Mucosa of descending colon (tissue), 3 donors: ENCODE data around the gene CERS6. TPM values are rescaled to one million over a fixed set of nuclear protein-coding genes. Genes with fewer than 3 reads are reported as not detected.

Experiments used
- ATAC-seq: fragments of 200-7000 bp; cut with Tn5 transposase; one replicate; pipeline ENCODE4 v1.9.1; 2020; ENCODE audit warnings: mild to moderate bottlenecking, moderate library complexity
- DNase-seq, 3 donors: peaks; one replicate each; pipeline ENCODE4 v3.0.0-alpha.2; 2020
- H3K36me3 ChIP-seq: fragments of 200-600 bp; one replicate; pipeline ENCODE4 v1.8.0; 2021; ENCODE audit warnings: low read depth, mild to moderate bottlenecking
- H3K4me1 ChIP-seq: fragments of 200-600 bp; one replicate; pipeline ENCODE4 v1.8.0; 2021; ENCODE audit warnings: low read depth, mild to moderate bottlenecking
- H3K4me3 ChIP-seq: fragments of 200-600 bp; one replicate; pipeline ENCODE4 v1.8.0; 2021; ENCODE audit warnings: mild to moderate bottlenecking
- H3K9me3 ChIP-seq: fragments of 200-600 bp; one replicate; pipeline ENCODE4 v1.8.0; 2021; ENCODE audit warnings: mild to moderate bottlenecking
- CTCF ChIP-seq: fragments of 200-600 bp; IDR thresholded peaks from one replicate; pipeline ENCODE4 v1.8.0; 2022; ENCODE audit warnings: antibody characterized with exemption, mild to moderate bottlenecking
- intact Hi-C, 2 donors: fragments of 100-400 bp; cut with DNase I in 1 of 2; cut with micrococcal nuclease in 1 of 2; formaldehyde crosslinking; loops; one replicate each; pipeline versions ENCODE4 v1.11.0 to v1.11.1; 2022; cut with DNase I, micrococcal nuclease
- total RNA-seq, 3 donors: library from RNA; stranded (reverse); fragmentation: NEBNext Ultra II Directional in 2 of 3; extraction: Animal tissue kit (Norgen Biotek cat#: 25700) in 2 of 3; gene quantifications; one replicate each; pipeline versions ENCODE4 v1.2.1 to v1.2.4, GENCODE V29; 2021 to 2023
- donor health status: DM: no; HTN: no; CAD: no; lungs with moderate emphysema.
- donor health status: DM: no; HTN: no; CAD: no.
- donor health status: DM: no; HTN: yes; CAD: no.

The CERS6 gene
- total RNA-seq, 3 donors from 2014 or later = 27.4 to 67.2 (median 65.0) TPM

DNA sequence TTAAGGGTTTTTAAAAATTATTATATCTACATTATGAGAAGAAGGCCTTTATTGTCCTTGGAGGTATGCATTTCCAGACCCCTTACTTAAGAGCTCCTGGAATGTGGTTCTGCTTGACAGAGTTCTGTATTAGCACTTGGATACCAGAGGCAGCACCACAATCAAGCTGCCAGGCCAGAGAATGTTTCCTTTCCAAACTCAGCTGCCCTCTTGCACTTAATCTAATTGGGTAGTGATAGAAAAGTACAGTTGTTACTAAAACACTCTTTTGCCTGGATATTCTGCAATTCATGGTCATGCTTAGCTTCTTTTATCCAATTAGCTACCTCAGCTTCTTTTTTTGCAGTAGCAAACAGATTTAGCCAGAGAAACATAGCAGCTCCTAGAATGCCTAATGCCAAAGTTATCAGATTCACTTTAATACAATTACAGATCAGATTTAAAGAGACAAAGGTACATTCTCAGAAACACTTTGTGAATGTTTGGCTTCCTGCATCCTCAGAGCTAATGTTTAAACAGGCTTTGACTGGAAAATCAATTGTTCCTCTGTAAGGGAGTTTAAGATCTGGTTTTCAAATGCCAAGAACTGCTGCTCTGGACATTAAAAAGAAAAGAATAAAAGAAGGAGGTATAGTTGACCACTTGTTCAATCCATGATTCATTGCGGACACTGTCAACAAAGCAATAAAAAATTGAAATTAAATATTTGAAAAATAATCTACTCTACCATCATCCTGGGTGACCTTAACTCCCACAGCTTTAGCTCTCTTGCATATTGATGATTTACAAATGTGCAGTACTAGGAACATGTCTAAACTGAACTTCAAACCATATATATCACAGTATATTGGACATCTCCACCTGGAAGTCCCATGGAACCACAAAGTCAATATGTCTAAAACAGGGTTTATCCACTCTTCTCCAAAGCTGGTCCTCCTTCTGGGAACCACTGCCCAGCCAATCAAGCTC is 359.2 kb downstream of the CERS6 start:
- no peak for TF ChIP-seq CTCF
- intact Hi-C loops = no loop called here
- ATAC-seq (no peak), DNase-seq (no peak)
- Histone ChIP-seq H3K9me3 (no peaks in the 10 kb centered on the region), H3K4me3 (no peak overlapping the region), H3K4me1 (no peaks in the 10 kb centered on the region), H3K36me3 (no peaks in the 10 kb centered on the region)

DNA sequence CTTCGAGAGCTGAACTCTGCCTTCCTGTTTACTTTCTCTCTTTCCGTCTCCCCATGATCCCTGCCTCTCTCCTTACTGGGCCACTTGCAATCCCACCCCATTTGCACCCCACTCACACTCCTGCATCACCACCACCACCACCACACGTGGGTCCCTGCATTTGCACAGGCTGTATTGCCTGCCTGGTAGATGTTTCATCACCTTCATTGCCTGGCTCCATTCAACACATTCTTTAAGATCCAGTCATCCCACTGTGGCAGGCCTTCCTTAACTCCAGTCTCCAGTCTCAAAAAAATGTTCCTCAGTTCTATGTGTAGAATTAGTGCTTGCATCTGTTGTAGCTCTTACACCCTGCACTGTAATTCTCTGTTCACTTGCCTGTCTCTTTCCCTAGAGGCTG is 360.3 kb downstream of the CERS6 start:
- no peaks in the 10 kb centered on the region for H3K36me3 ChIP-seq
- no peaks in the 10 kb centered on the region for H3K9me3 ChIP-seq
- H3K4me3 ChIP-seq = no peak overlapping the region
- intact Hi-C loops = no loop called here
- TF ChIP-seq CTCF = no peak
- DNase-seq (no peak), ATAC-seq (no peak)
- H3K4me1 ChIP-seq = no peaks in the 10 kb centered on the region

DNA sequence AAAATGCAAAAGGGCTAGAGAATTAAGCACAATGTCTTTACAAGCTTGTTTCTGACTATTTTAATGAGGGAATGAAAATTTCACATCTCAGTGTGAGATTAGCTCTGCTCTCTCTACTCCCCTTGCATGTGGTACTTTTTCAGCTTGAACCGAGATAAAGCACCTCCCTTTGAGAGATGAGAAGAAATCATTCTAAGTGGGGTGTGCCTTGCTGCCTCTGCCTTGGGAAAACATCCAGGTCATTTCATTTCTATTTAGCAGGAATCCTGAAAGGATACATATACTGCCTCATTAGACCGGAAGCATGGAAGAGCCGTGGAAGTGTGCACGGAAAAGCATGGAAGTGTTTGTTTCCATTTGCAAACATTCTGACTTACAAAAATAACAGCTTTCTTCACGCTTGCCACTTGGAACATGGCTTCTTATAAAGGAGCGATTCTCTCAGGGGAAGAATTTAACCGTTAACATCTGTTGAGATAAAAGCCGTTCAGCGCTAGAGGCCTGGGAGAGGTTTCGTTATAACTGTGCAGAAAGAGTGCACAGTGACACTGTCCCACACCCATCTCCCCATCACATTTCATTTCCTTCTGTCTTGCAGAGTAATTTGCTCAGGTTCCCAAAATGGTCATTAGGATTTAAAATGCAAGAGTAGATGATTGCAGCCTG is 363.1 kb downstream of the CERS6 start:
- ATAC-seq (no peak), DNase-seq (no peak)
- Histone ChIP-seq H3K4me1 (no peaks in the 10 kb centered on the region), H3K4me3 (no peak overlapping the region), H3K9me3 (no peaks in the 10 kb centered on the region), H3K36me3 (no peaks in the 10 kb centered on the region)
- intact Hi-C loops = no loop called here
- TF ChIP-seq CTCF = no peak

GRCh38 chr2:168819829-168820489 is 363.9 kb downstream of the CERS6 start:
- Histone ChIP-seq H3K4me1 (no peaks in the 10 kb centered on the region), H3K9me3 (no peaks in the 10 kb centered on the region), H3K4me3 (no peak overlapping the region), H3K36me3 (no peaks in the 10 kb centered on the region)
- intact Hi-C loops = loop anchor here in 1 of 2 donors (10.0 kb wide), 1 partner anchor 45 kb away; no protein-coding TSS in a partner anchor
- no peak for TF ChIP-seq CTCF
- ATAC-seq (peak; percentile 19), DNase-seq (no peak)

DNA sequence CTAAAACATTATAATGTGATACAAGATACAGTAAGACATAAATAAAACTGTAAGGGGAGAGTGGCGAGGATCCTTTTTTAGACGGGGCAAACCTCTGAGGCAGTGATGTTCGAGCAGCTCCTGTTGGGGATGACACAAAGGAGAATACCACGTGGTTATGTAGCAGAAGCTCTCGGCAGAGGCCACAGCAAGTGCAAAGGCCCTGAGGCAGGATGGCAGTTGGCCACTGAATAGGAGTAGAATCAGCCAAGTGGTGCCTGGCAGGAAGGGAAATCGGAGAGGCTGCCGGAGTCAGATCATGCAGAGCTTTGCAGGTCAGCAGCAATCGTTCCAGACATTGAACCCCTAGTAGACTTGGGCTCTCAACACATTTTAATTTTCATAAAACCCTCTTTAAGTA is 365.5 kb downstream of the CERS6 start:
- TF ChIP-seq CTCF = no peak
- H3K4me1 ChIP-seq = no peaks in the 10 kb centered on the region
- no peaks in the 10 kb centered on the region for H3K36me3 ChIP-seq
- intact Hi-C loops = loop anchor here in 1 of 2 donors (10.0 kb wide), 1 partner anchor 47 kb away; no protein-coding TSS in a partner anchor
- ATAC-seq (no peak), DNase-seq (no peak)
- no peak overlapping the region for H3K4me3 ChIP-seq
- H3K9me3 ChIP-seq = no peaks in the 10 kb centered on the region
